IMR-90 (cell line): ENCODE measurements around the gene CRYZL1. TPM values are rescaled to one million over a fixed set of nuclear protein-coding genes. Genes with fewer than 3 reads are reported as not detected.

Experiments used
- ATAC-seq: fragments of 200-7000 bp; cut with Tn5 transposase; 2 replicates; pipeline ENCODE4 v1.9.1; 2020; ENCODE audit warnings: low read depth, mild to moderate bottlenecking, moderate library complexity
- BruUV-seq: library from RNA; stranded (reverse); fragments of 400-500 nt; replicated peaks from 2 replicates; lab custom pipeline; 2021; lab: Mats Ljungman, UMichigan
- CTCF ChIA-PET: fragments of 300-600 bp; formaldehyde crosslinking; extraction: SDS; loops from one replicate; lab custom pipeline; 2021; ENCODE audit warnings: antibody characterized with exemption; lab: Yijun Ruan, JAX
- POLR2A ChIA-PET: fragments of 300-600 bp; sonication (Branson Sonifier 250); formaldehyde crosslinking; loops from one replicate; lab custom pipeline; 2022; ENCODE audit warnings: antibody characterized with exemption; ENCODE audit not compliant: unreplicated experiment; lab: Charles Lee
- DNase-seq: peaks from one replicate; pipeline ENCODE4 v3.0.0; 2013
- H2AFZ ChIP-seq: replicated peaks from 2 replicates; pipeline ENCODE3; 2013; ENCODE audit warnings: low read length, mild to moderate bottlenecking; ENCODE audit not compliant: poor library complexity
- H2AK5ac ChIP-seq: 2 replicates; pipeline ENCODE4 v1.6.1; 2013; ENCODE audit warnings: low read depth, low read length, inconsistent platforms
- H2AK9ac ChIP-seq: replicated peaks from 2 replicates; pipeline ENCODE3; 2013; ENCODE audit warnings: mild to moderate bottlenecking, low read depth, low read length, moderate library complexity; ENCODE audit not compliant: poor library complexity
- H2BK120ac ChIP-seq: 2 replicates; pipeline ENCODE4 v1.6.1; 2013; ENCODE audit warnings: low read depth, low read length, inconsistent platforms
- H2BK15ac ChIP-seq: 3 replicates; pipeline ENCODE4 v1.6.1; 2013; ENCODE audit warnings: low read depth, low read length, inconsistent platforms
- H2BK20ac ChIP-seq: 2 replicates; pipeline ENCODE4 v1.6.1; 2013; ENCODE audit warnings: low read depth, mild to moderate bottlenecking, inconsistent platforms, low read length, moderate library complexity
- H2BK5ac ChIP-seq: 2 replicates; pipeline ENCODE4 v1.6.1; 2013; ENCODE audit warnings: mild to moderate bottlenecking, low read depth, low read length, inconsistent platforms; ENCODE audit not compliant: poor library complexity, severe bottlenecking
- H3K14ac ChIP-seq: replicated peaks from 2 replicates; pipeline ENCODE4 v1.6.1; 2013; ENCODE audit warnings: low read depth, low read length, inconsistent platforms
- H3K18ac ChIP-seq: 2 replicates; pipeline ENCODE4 v1.6.1; 2013; ENCODE audit warnings: low read depth, low read length, control low read depth
- H3K23ac ChIP-seq: 2 replicates; pipeline ENCODE4 v1.6.1; 2013; ENCODE audit warnings: low read depth, low read length, inconsistent platforms
- H3K27ac ChIP-seq: 2 replicates; pipeline ENCODE4 v1.5.1; 2013; ENCODE audit warnings: mild to moderate bottlenecking, control low read depth, low read length; ENCODE audit not compliant: insufficient read depth
- H3K27me3 ChIP-seq: 2 replicates; pipeline ENCODE4 v1.6.1; 2013; ENCODE audit warnings: low read length; ENCODE audit not compliant: control insufficient read depth, insufficient read depth
- H3K36me3 ChIP-seq: 2 replicates; pipeline ENCODE4 v1.6.1; 2013; ENCODE audit warnings: low read length, mixed read lengths; ENCODE audit not compliant: control insufficient read depth, insufficient read depth
- H3K4ac ChIP-seq: 2 replicates; pipeline ENCODE4 v1.6.1; 2013; ENCODE audit warnings: low read depth, low read length, inconsistent platforms
- H3K4me1 ChIP-seq: 2 replicates; pipeline ENCODE4 v1.6.1; 2013; ENCODE audit warnings: low read length, mixed read lengths; ENCODE audit not compliant: control insufficient read depth, insufficient read depth
- H3K4me2 ChIP-seq: 2 replicates; pipeline ENCODE4 v1.6.1; 2013; ENCODE audit warnings: low read depth, mild to moderate bottlenecking, control low read depth, low read length, moderate library complexity
- H3K4me3 ChIP-seq: 2 replicates; pipeline ENCODE4 v1.5.1; 2013; ENCODE audit warnings: low read depth, mild to moderate bottlenecking, control low read depth, low read length, moderate library complexity; ENCODE audit not compliant: insufficient read depth
- H3K56ac ChIP-seq: 2 replicates; pipeline ENCODE4 v1.6.1; 2013; ENCODE audit warnings: low read length, inconsistent platforms; ENCODE audit not compliant: insufficient read depth; ENCODE audit errors: extremely low read depth
- H3K79me1 ChIP-seq, 2 experiments: 2 replicates each; pipeline ENCODE4 v1.6.1; 2013; ENCODE audit warnings: low read length in 2 of 2, inconsistent platforms in 1 of 2, low read depth in 1 of 2
- H3K9ac ChIP-seq: 2 replicates; pipeline ENCODE4 v1.6.1; 2013; ENCODE audit warnings: low read depth, low read length, control low read depth
- H3K9me1 ChIP-seq: 2 replicates; pipeline ENCODE4 v1.6.1; 2013; ENCODE audit warnings: low read length, inconsistent platforms; ENCODE audit not compliant: insufficient read depth
- H3K9me3 ChIP-seq: 2 replicates; pipeline ENCODE4 v1.6.1; 2013; ENCODE audit warnings: low read length; ENCODE audit not compliant: control insufficient read depth, insufficient read depth
- H4K20me1 ChIP-seq: 2 replicates; pipeline ENCODE4 v1.6.1; 2013; ENCODE audit warnings: low read length, inconsistent platforms; ENCODE audit not compliant: insufficient read depth
- H4K5ac ChIP-seq: 2 replicates; pipeline ENCODE4 v1.6.1; 2013; ENCODE audit warnings: mild to moderate bottlenecking, low read depth, low read length, control low read depth
- H4K8ac ChIP-seq, 2 experiments: 2 replicates each; pipeline ENCODE4 v1.6.1; 2013; ENCODE audit warnings: low read depth in 2 of 2, low read length in 2 of 2, control low read depth in 1 of 2, inconsistent platforms in 1 of 2
- H4K91ac ChIP-seq: 2 replicates; pipeline ENCODE4 v1.6.1; 2013; ENCODE audit warnings: low read depth, low read length, inconsistent platforms; ENCODE audit not compliant: insufficient read depth
- CEBPB ChIP-seq: IDR thresholded peaks from 2 replicates; pipeline ENCODE4 v1.6.1; 2012; ENCODE audit warnings: low read depth, low read length, improper control_type of control experiment
- ELK1 ChIP-seq: fragments of 150-350 bp; IDR thresholded peaks from 2 replicates; pipeline ENCODE4 v1.6.1; 2016; ENCODE audit warnings: low read depth, mild to moderate bottlenecking, low read length, moderate library complexity, borderline replicate concordance
- FOS ChIP-seq: fragments of 150-350 bp; IDR thresholded peaks from 2 replicates; pipeline ENCODE4 v1.6.1; 2016; ENCODE audit warnings: low read depth, low read length
- MAFK ChIP-seq: IDR thresholded peaks from 2 replicates; pipeline ENCODE4 v1.6.1; 2012; ENCODE audit warnings: low read depth, low read length, improper control_type of control experiment
- MAZ ChIP-seq: IDR thresholded peaks from 2 replicates; pipeline ENCODE4 v1.6.1; 2012; ENCODE audit warnings: low read depth, mild to moderate bottlenecking, low read length, improper control_type of control experiment, moderate library complexity, borderline replicate concordance
- MXI1 ChIP-seq: IDR thresholded peaks from 2 replicates; pipeline ENCODE4 v1.6.1; 2012; ENCODE audit warnings: low read depth, mild to moderate bottlenecking, low read length, moderate library complexity, borderline replicate concordance
- NFE2L2 ChIP-seq: fragments of 150-350 bp; IDR thresholded peaks from 2 replicates; pipeline ENCODE4 v1.6.1; 2016; ENCODE audit warnings: low read depth, mild to moderate bottlenecking, low read length
- POLR2A ChIP-seq: IDR thresholded peaks from 2 replicates; pipeline ENCODE4 v1.6.1; 2012; ENCODE audit warnings: mild to moderate bottlenecking, low read depth, low read length
- RAD21 ChIP-seq: IDR thresholded peaks from 2 replicates; pipeline ENCODE4 v1.6.1; 2012; ENCODE audit warnings: low read length, improper control_type of control experiment
- RCOR1 ChIP-seq: IDR thresholded peaks from 2 replicates; pipeline ENCODE4 v1.6.1; 2012; ENCODE audit warnings: mild to moderate bottlenecking, low read length, improper control_type of control experiment; ENCODE audit not compliant: insufficient replicate concordance
- RFX5 ChIP-seq: IDR thresholded peaks from 2 replicates; pipeline ENCODE4 v1.8.0; 2012; ENCODE audit warnings: low read depth, mild to moderate bottlenecking, low read length, moderate library complexity
- SMC3 ChIP-seq: fragments of 150-350 bp; IDR thresholded peaks from 2 replicates; pipeline ENCODE4 v1.6.1; 2016; ENCODE audit warnings: low read depth, mild to moderate bottlenecking, antibody characterized with exemption, low read length, moderate library complexity
- WGBS, 2 experiments: methylation state at CpG; one replicate each; pipeline versions ENCODE4 v1.1.5 to v1.1.7; 2013; ENCODE audit warnings: missing lambda C conversion rate in 2 of 2; ENCODE audit not compliant: insufficient read length in 1 of 2; ENCODE audit errors: extremely low coverage in 2 of 2; 5-methylcytosine and 5-hydroxymethylcytosine counted together
- dilution Hi-C: fragments of 300-500 bp; cut with HindIII; formaldehyde crosslinking; loops from one replicate; pipeline ENCODE4 v1.14.3; 2018; ENCODE audit warnings: low sequenced_read_pairs; ENCODE audit not compliant: unreplicated experiment
- in situ Hi-C: fragments of 300-500 bp; cut with MboI; formaldehyde crosslinking; loops from 3 replicates; pipeline ENCODE4 v1.14.3; 2019; ENCODE audit warnings: low sequenced_read_pairs, inconsistent platforms, mixed read lengths
- intact Hi-C: fragments of 100-400 bp; cut with micrococcal nuclease; formaldehyde crosslinking; loops from 2 replicates; pipeline ENCODE4 v1.10.0; 2022
- polyA plus RNA-seq, 3 experiments: library from polyadenylated mRNA; depleted of rRNA; stranded (reverse); fragments of >200 nt; gene quantifications; 2 replicates each; pipeline ENCODE4 v1.2.3, GENCODE V29; 2012; ENCODE audit warnings: low replicate concordance in 1 of 3
- total RNA-seq: library from RNA; depleted of rRNA; stranded (reverse); fragments of >200 nt; gene quantifications from 2 replicates; pipeline ENCODE4 v1.2.3, GENCODE V29; 2012
- TF ChIP-seq, protein P1 (sequence below): fragments of 150-350 bp; IDR thresholded peaks from 2 replicates; pipeline ENCODE4 v1.6.1; 2017; ENCODE audit warnings: mild to moderate bottlenecking, antibody characterized with exemption, low read length, low read depth

The CRYZL1 gene
- total and polyA plus RNA-seq, 2 of the 4 experiments (the other 2 are of a cell fraction) = 19.9 to 28.5 TPM

- intact Hi-C loops (no loop called here), dilution Hi-C loops (no loop called here), in situ Hi-C loops (no loop called here)
- TF ChIP-seq RCOR1 = no peak
- no peak for TF ChIP-seq MAZ
- no peak for TF ChIP-seq FOS
- TF ChIP-seq MXI1 = no peak
- no peak for TF ChIP-seq RFX5
- no peak for TF ChIP-seq ELK1
- TF ChIP-seq, protein P1, sequence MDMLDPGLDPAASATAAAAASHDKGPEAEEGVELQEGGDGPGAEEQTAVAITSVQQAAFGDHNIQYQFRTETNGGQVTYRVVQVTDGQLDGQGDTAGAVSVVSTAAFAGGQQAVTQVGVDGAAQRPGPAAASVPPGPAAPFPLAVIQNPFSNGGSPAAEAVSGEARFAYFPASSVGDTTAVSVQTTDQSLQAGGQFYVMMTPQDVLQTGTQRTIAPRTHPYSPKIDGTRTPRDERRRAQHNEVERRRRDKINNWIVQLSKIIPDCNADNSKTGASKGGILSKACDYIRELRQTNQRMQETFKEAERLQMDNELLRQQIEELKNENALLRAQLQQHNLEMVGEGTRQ = no peak
- no peak for TF ChIP-seq POLR2A
- no peak for TF ChIP-seq NFE2L2
- no peak for TF ChIP-seq RAD21
- TF ChIP-seq SMC3 = no peak
- no peak for TF ChIP-seq MAFK
- no peak for TF ChIP-seq CEBPB
- DNase-seq (peak; percentile 23), ATAC-seq (no peak)
- no peak overlapping the region for H2AFZ ChIP-seq
- H3K9ac ChIP-seq = no peak overlapping the region
- H4K91ac ChIP-seq = no peak overlapping the region
- no peak overlapping the region for H4K8ac ChIP-seq
- H2AK9ac ChIP-seq = no peak overlapping the region
- H4K5ac ChIP-seq = no peak overlapping the region
- H3K79me1 ChIP-seq = peaks cover 47 to 79% of the 10 kb centered on the region in 2 experiments
- peaks cover 7% of the 10 kb centered on the region; the same call in 1 of the 2 replicates for H4K20me1 ChIP-seq
- no peaks in the 10 kb centered on the region for H3K27me3 ChIP-seq
- H3K36me3 ChIP-seq = no peaks in the 10 kb centered on the region; the same call in 1 of the 2 replicates
- no peak overlapping the region for H3K56ac ChIP-seq
- no peak overlapping the region for H3K14ac ChIP-seq
- H3K23ac ChIP-seq = no peak overlapping the region
- no peak overlapping the region for H3K4ac ChIP-seq
- H3K9me3 ChIP-seq = no peaks in the 10 kb centered on the region
- POLR2A ChIA-PET = no interaction called here
- BruUV-seq = no TSS peak
- no peak overlapping the region for H2BK120ac ChIP-seq
- H3K4me2 ChIP-seq = no peak overlapping the region
- H3K4me1 ChIP-seq = peaks cover 5% of the 10 kb centered on the region
- WGBS, 2 experiments = no CpG with 5 or more reads among the region's 1 CpG
- no peak overlapping the region for H2AK5ac ChIP-seq
- H2BK20ac ChIP-seq = no peak overlapping the region
- H3K9me1 ChIP-seq = peaks cover 13% of the 10 kb centered on the region
- no peak overlapping the region for H3K4me3 ChIP-seq
- no peak overlapping the region for H3K27ac ChIP-seq
- H2BK15ac ChIP-seq = no peak overlapping the region
- peak overlapping the region; percentile 36; the same call in 1 of the 2 replicates for H3K18ac ChIP-seq
- CTCF ChIA-PET = no interaction called here
- H2BK5ac ChIP-seq = no peak overlapping the region
Observed at GRCh38 chr21:33661146-33661545, 19.6 kb upstream of the CRYZL1 start.
